HG03045 (cell line): ENCODE data around the gene HACD4.
"Not testable (repeated sequence)": the region's sequence is repeated elsewhere in the genome, so short reads cannot be mapped to it uniquely, and the experiment has no call there.

Source experiments
- ATAC-seq: cut with Tn5 transposase; IDR thresholded peaks from one replicate; pipeline ENCODE4 v1.9.1; 2021; ENCODE audit warnings: mild to moderate bottlenecking, moderate library complexity; ENCODE audit not compliant: unreplicated experiment

Gene HACD4

DNA sequence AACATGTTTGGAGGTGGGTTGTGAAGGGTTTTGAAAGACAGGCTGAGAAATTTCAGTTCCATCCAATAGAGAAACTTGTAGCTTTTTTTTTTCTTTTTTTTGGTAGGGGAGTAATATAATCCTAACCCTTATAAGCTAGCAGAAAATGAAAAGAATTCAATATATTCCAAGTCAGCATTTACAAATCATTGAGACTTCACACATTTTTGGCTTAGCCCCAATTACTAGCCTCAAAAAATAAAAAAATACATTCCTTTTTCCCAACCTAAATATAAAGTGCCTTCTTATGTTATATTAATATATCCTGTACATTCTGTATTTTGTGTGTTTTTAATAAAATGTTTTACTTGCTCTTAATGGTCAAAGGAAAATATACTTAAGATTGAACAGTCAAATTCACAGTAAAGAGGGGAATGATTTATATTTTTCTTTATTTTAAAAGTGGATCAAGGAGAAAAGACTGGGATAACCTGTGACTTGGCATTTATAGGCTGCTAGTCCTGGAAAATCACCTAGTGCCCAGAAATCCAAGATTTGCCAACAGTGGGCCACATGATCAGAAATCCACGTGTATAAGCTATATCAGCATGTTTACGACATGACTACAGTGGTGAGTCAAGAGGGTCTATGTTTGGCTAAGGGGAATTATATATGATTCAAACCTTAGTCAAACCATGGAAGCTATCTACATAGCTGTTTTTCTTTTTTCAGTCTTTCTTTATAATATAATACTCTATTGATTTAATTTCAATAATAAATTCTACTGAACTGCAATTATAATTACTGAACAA lies 14.5 kb downstream of the HACD4 start:
- ATAC-seq = no peak

DNA sequence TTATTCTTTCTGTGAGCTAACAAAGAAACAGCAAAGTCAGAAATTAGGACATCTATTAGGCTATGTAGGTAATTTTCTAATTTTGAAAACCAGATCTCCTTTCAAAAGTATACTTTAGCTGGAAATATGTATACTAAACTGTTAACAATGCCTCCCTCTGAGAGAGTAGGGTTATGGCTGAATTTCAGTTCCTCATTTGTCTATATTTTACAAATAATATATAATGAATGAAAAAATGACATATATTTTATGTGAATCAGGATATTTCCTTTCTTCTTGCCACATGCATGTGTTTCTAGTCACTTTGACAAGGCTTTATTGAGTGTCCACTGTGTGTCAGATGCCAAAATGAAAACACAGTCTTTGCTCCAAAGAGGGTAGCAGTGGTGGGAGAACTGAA lies 15.4 kb downstream of the HACD4 start:
- no peak for ATAC-seq

DNA sequence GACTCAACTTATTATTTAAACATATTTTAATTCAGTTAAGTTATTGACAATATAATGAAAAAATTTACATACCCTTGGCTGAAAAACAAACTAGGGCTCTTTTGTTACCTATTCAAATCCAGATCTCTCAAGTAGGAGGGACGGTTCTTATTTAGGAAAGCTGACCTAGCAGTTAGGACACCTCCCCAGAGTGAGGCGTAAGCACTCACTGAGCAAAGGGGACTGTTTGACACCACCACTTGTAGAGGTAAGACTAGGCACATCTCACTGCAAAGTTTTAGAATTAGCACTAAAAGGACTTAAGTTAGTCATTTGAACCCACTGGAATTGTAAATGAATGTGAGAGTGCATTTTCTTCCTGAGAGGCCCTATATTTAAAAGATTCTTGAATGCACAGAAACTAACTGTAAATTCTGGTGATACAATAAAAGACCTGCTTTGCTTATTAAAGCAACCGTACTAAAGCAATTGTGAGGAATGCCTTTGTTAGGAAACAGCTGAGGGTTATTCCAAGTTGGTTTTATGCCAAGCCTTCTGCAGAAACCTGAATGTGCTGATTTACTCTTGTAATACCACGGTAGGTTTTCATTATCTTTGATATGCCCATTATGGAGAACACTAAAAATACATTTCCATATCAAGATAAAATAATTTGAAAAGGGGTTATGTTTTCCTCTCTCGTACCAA lies 16.2 kb downstream of the HACD4 start:
- ATAC-seq = no peak

DNA sequence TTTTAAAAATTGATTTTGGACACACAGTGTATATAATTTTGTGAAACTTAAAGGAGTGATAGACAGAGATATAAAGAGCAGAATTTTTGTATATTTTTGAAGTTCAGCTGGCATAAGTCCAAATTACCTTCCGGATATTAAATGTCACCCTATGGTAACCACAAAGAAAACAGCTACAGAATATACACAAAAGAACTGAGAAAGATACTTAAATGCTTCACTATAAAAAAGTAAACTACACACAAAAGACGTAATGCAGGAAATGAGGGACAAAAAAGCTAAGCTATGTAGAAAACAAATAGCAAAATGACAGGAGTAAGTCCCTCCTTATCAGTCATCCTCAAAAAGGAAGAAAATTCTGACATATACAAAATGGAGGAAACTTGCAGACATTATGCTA lies 29.4 kb downstream of the HACD4 start:
- no peak for ATAC-seq

DNA sequence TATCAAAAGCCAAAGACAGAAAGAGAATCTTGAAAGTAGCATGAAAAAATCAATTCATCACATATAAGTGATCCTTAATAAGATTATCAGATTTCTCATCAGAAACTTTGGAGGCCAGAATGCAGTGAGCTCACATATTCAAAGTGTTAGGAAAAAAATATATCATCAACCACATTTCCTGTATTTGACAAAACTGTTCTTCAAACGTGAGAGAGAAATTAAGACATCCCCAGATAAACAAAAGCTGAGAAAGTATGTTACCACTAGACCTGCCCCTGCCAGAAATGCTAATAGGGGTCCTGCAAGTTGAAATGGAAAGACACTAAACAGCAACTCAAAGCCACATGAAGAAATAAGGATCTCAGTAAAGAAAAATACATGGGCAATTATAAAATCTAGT lies 29.9 kb downstream of the HACD4 start:
- ATAC-seq = no peak

DNA sequence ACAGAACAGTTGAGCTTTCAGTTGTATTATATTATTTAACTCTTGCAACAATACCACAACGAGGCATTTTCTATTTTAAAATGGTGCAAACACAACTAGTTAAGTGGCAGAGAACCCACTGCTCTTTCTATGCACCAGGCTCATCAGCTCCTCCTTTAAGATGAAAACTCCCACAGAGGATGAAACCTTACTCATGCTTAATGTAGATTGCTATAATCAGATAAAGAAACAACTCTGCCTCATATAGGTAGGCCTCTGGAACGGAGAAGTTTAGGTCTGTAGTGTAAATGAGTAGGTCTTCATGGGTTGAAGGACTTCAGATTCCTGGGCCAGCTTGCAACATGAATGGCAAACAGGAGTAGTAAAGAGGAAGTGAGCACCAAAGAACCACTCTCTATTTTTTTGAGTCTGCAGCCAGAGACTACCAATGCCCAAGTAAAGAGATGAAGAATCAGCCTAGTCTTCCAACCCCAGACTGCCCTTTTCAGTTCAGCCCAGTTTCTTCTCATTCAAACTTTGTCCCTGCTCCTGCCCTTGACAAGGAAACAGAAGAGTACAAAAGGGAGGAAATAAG lies 33.9 kb downstream of the HACD4 start:
- ATAC-seq = peak; percentile 79

DNA sequence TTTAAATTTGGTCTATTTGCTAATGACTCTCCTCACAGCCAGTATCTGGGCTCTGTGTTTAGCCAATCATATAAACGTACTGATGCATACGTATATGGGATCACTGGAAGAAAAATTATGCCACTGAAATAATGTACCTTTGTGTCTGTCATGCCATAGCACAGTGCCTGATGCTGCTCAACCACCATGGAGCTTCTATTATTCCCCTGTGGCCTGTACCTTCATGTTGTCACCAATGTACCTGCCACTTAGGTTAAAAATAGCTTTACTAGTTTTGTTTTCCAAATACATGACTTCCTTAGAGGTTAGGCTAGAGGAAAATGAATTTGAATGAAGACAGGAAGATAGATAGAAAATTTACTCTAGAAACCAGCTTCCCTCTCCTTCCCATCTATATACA lies 34.6 kb downstream of the HACD4 start:
- no peak for ATAC-seq

DNA sequence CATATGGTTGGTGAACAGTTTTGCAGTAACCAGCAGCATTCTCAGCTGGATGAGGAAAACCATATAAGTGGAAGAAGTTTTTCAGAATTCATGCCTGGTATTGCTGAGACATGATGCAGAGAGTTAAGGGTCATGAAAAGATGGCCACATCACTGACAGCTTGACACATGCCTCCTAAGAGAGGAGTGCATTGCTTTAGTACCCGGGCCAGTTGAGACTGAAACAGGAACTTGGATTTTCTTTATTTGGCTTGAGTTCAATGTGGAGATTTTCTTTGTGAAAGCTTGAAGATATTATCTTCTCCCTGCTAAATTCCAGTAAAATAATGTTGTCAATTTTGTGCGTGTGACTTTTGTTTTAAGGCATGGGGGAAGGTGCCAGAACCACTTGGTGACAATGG lies 35.8 kb downstream of the HACD4 start:
- ATAC-seq = no peak

DNA sequence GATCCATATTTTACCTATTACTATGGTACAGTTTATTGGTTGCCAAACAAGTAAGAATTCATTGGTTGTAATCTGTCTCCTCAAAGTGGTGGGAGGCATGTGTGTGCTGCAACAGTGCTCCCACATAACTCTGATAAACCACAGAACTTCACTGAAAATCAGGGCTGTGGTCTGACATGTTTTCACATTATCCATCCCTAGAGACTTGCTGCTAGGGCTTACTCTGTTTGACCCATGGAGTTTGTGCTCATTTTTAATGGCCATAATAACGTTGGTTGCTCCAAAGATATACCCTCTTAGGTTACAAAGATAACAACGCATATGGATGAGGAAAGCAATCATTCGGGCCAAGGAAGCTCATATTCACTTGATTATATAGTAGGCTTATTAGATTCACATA lies 37.0 kb downstream of the HACD4 start:
- no peak for ATAC-seq

DNA sequence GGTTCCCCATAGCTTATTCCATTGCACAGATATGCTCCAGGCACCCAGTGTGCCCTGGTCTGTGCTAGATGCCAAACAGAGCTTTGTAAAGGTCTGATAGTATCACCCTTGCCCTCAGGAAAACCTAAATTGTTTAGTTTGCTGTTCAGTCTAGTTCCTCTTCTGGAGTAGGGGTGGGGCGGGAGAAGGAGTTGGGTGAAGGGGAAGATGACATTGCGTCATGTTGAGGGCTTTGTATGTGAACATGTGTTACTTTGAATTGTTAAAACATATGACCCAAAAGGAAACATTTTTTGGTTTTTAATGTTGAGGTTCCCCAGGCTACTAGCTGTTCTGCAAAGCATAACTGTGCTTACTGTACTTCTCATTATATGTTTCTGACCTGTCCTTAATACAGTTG lies 40.6 kb downstream of the HACD4 start:
- no peak for ATAC-seq

DNA sequence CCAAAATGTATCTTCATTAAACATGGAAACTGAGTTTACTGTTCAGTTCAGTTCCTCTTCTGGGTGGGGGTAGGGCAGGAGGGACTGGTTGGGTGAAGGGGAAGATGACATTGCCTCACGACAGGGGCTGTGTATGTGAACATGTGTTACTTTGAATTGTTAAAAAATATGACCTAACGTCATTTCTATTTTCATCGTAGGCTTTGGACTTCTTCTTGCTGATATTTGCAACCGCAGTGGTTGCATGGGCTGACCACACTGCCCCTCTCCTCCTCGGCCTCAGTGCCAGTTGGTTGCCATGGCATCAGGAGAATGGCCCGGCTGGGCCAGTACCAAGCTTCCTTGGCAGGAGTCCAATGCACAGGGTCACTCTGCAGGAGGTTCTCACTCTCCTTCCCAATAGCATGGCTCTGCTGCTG lies 41.5 kb downstream of the HACD4 start:
- no peak for ATAC-seq

DNA sequence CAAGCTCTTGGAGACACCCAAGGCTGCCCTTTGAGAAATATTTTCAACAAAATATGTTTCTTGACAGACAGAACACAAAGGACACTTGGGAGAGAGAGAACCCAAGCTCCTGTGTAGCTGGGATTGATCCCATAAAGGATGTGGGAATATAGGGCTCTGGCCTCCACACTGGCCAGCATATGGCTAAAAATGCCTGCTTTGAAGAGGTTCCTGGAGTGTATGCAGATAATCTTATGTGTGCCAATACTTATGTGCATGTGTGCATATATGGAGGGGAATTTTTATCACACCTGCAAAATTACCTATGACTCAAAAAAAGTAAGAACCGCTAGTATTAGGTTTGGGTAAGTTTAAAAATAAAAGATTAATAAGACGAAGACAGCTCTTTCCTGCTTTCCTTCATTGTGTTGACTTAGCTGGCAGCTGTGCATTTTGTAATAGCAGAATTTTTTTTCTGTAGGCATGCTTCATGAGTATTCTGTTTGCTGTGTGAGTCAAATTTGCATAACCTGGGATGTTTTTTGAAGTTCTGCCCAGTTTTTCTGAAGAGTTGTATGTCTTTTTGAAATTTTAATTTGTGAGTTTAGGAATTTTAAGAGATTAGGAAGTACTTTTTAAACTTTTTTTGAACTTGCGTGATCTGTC lies 42.6 kb downstream of the HACD4 start:
- ATAC-seq = no peak

DNA sequence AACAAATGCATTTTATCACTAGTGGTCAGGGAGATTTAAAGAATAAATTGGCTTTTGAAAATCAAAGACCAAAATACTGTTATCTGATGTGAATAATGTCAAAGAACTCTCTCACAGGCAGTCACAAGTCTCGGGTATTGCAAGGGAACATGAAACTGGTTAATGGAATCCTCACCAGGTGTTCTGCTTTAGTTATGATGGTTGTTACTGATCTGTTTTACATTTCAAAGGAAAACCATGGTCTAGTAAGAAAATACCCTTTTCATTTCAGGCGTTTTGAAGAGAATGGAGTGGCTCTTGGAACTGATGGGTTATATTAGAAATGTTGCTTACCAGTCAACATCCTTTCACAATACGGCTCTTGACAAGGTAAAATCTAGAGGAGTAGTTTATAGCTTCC lies 43.4 kb downstream of the HACD4 start:
- no peak for ATAC-seq

DNA sequence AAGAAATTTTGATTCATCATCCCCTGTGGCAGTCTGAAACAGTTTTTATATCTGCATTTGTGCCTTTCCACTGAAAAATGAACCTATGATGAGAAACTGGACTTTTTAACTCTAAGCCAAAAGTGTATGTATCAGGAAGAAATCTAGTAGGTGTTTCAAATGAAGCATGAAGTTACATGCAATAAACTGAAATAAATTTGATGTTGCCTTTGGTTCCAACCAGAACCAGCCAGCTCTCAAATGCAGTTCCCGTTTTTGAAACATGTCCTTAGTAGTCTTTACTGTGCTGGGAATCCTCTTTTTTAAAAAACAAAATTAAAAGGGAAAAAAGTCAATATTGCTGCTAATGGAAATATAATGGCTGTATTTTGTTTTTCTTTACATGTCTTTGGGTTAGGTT lies 43.9 kb downstream of the HACD4 start:
- no peak for ATAC-seq

DNA sequence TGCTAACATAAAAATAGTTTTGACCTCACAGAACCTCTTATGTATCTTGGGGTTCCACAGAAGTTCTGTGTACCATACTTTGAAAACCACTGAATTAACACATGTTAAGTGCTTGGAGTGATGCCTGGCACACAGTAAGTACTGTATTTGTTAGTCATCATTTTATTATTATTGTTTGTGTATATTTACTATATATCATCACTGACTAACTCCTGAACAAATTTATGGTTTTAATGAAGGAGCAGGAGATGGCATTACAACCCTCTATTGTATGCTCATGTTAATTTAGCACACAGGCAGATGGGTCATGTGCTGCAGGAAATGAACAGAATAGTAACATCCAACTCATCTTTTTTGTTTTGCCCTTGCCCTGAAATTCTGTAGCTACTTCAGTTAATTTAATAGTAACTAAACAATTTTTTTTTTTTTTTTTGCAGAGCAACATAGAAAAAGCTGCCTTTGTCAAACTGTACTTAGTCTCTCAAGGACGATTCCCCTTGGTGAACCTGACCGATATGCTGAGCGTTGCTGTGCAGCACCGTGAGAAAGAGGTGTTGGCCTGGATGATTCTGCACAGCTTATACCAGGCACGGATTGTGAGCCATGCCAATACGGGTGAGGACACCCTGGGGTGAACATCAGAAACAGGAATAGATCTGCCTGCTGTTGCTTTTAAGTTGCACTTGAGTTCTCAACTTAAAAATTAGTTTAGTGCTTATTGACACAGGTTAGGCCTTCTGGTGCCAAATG lies 45.4 kb downstream of the HACD4 start:
- no peak for ATAC-seq

DNA sequence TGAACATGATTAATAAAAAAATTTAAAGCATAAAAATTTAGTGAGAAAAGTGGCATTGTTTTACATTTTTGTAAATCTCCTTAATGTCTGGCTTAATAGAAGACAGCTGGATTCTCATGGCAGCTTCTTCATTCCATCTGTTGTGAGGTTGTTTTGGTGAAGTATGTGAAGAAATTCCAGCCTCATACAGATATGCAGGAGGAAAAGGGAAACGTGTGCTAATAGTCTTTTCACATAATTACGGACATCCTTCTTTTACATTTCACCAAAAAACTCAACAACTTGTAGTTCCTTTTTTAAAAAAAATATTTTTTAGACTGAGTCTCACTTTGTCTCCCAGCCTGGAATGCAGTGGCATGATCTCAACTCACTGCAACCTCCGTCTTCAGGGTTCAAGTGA lies 46.9 kb downstream of the HACD4 start:
- ATAC-seq = no peak

DNA sequence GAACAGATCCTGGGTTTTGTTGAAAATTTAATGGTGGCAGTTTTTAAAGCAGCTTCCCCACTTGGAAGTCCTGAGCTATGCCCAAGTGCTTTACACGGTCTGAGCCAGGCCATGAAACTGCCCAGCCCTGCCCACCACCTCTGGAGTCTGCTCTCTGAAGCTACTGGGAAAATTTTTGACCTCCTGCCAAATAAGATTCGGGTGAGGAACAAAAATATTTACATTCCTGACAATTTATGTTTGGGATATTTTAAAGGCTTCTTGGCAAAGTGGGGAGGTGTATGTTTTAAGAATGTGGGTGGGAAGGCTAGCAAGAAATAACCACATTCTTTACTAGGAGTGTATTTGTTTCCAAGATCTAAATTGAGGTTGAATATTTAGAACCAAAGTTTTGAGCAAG lies 50.0 kb downstream of the HACD4 start:
- ATAC-seq = no peak

DNA sequence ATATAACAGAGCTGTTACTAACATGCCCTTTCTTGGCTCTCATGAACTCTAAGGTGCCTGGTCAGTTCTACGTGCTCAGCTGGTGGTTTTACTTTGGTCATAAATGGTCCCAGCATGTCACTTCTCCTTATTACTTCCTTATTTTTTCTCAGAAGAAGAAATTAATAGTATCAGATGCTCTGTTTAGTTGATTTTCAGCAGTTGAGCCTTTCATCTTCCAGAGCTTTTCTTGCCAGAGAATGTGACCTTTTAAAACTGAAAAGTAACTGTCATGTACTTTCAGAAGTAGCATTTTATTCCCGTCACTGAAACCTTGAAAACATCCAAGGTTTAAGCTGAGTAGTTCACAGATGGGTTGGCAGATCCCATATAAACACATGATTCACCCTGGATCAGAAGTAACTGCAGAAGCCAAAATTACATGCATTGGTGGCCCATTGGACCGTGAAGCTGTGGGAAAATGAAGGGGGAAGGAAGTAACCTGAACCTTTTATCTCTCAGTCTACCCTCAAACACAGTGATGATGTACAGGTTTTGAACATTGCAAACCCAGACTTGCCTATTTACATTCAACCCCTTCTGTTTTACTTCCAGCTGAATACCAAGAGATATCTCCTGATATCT lies 50.5 kb downstream of the HACD4 start:
- ATAC-seq = peak; percentile 59

DNA sequence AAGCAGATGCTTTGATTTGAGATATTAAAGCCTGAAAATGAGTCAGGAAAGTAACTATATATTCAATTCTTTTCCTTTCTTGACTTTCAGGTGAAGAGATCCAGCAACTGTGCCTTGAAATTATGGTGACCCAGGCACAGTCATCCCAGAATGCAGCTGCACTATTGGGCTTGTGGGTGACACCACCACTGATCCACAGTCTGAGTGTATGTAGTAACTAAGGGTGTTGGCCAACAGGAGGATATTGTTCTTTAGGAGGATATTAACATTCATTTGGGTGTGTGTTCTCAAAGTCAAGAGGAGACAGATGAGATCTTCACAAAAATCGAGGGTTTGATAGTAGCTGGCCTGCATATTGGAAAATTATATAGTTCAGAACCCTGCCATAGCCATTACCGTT lies 53.2 kb downstream of the HACD4 start:
- ATAC-seq = no peak

DNA sequence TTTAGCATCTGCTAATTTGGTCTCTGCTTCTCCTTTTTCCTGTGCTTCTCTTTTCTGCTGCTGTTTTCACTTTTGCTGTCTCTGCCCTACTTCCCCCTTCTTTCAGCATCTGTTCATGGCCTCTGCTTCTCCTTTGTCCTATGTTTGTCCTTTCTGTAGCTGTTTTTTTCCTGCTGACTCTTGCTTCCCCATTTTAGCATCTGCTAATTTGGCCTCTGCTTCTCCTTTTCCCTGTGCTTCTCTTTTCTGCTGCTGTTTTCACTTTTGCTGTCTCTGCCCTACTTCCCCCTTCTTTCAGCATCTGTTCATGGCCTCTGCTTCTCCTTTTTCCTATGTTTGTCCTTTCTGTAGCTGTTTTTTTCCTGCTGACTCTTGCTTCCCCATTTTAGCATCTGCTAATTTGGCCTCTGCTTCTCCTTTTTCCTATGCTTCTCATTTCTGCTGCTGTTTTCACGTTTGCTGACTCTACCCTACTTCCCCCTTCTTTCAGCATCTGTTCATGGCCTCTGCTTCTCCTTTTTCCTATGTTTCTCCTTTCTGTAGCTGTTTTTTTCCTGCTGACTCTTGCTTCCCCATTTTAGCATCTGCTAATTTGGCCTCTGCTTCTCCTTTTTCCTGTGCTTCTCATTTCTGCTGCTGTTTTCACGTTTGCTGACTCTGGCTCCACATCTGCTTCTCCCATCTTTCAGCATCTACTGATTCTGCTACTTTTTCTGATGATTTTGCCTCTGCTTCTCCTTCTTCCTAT lies 57.1 kb downstream of the HACD4 start:
- ATAC-seq = not testable (repeated sequence)
